Thoracic aorta (tissue), 2 donors: ENCODE measurements around the gene UGT2A2. TPM values are rescaled to one million over a fixed set of nuclear protein-coding genes. Genes with fewer than 3 reads are reported as not detected.

ENCODE experiments used
- ATAC-seq: fragments of 150-250 bp; one replicate; pipeline ENCODE4 v1.8.0; 2017; ENCODE audit warnings: low read depth; ENCODE audit not compliant: insufficient number of reproducible peaks, low FRiP score
- DNase-seq: peaks from one replicate; pipeline ENCODE4 v3.0.0-alpha.2; 2020; ENCODE audit warnings: low spot score
- H3K27ac ChIP-seq, 2 donors: fragments of 200-600 bp; sonication (generic); 1 replicate in 1 of 2; 2 replicates in 1 of 2; pipeline ENCODE4 v1.5.1; 2016; ENCODE audit warnings: mild to moderate bottlenecking in 2 of 2, moderate library complexity in 2 of 2
- H3K27me3 ChIP-seq: fragments of 200-600 bp; sonication (generic); replicated peaks from 2 replicates; pipeline ENCODE4 v1.6.0; 2016; ENCODE audit warnings: mild to moderate bottlenecking; ENCODE audit not compliant: insufficient read depth
- H3K36me3 ChIP-seq: fragments of 200-600 bp; sonication (generic); one replicate; pipeline ENCODE4 v1.5.1; 2016
- H3K4me1 ChIP-seq, 2 donors: fragments of 200-600 bp; sonication (generic); 1 replicate in 1 of 2; 2 replicates in 1 of 2; pipeline versions ENCODE4 v1.5.1 to v1.6.0; 2016; ENCODE audit warnings: low read depth in 2 of 2, mild to moderate bottlenecking in 1 of 2; ENCODE audit not compliant: control insufficient read depth in 1 of 2
- H3K4me3 ChIP-seq: fragments of 200-600 bp; sonication (generic); 2 replicates; pipeline ENCODE4 v1.5.1; 2016; ENCODE audit warnings: mild to moderate bottlenecking
- H3K9me3 ChIP-seq: fragments of 200-600 bp; sonication (generic); 2 replicates; pipeline ENCODE4 v1.5.1; 2016
- CTCF ChIP-seq: fragments of 200-600 bp; sonication (generic); IDR thresholded peaks from one replicate; pipeline ENCODE4 v1.5.1; 2019; ENCODE audit warnings: antibody characterized with exemption
- total RNA-seq, 2 donors: library from RNA; depleted of rRNA; stranded (reverse); fragments of >200 nt; gene quantifications; one replicate each; pipeline versions ENCODE4 v1.1.0 to v1.2.3, GENCODE V29; 2016

Gene UGT2A2
- total RNA-seq, 2 donors from 2014 or later, result not detected

- Histone ChIP-seq H3K4me3 (no peak overlapping the region), H3K9me3 (no peaks in the 10 kb centered on the region), H3K36me3 (no peaks in the 10 kb centered on the region), H3K4me1 (no peaks in the 10 kb centered on the region), H3K27me3 (no peaks in the 10 kb centered on the region), H3K27ac (no peak overlapping the region)
- no peak for DNase-seq
- TF ChIP-seq CTCF, result no peak
- no peak for ATAC-seq
Observed at GRCh38 chr4:69656653-69657158, 17.3 kb upstream of the UGT2A2 start.

GRCh38 chr4:69653147-69653546 lies 13.7 kb upstream of the UGT2A2 start, which contains the start of gene UGT2A1:
TSS of gene UGT2A1 (minus strand) at chr4:69653247. CDS start at chr4:69647644, 5,603 bp downstream.
- Histone ChIP-seq H3K27me3 (no peaks in the 10 kb centered on the region), H3K4me3 (no peak within 1 kb of the TSS), H3K36me3 (no peaks in the 10 kb centered on the region), H3K4me1 (no peaks in the 10 kb centered on the region), H3K9me3 (no peaks in the 10 kb centered on the region), H3K27ac (no peak within 1 kb of the TSS)
- TF ChIP-seq CTCF, result no peak
- ATAC-seq (no peak), DNase-seq (no peak)

- ATAC-seq, result no peak
Observed at GRCh38 chr4:69650872-69651271, 11.4 kb upstream of the UGT2A2 start.

GRCh38 chr4:69649629-69650028 lies 10.2 kb upstream of the UGT2A2 start:
- H3K36me3 ChIP-seq, result no peaks in the 10 kb centered on the region
- no peaks in the 10 kb centered on the region for H3K27me3 ChIP-seq
- DNase-seq, result no peak
- no peak overlapping the region for H3K27ac ChIP-seq
- H3K9me3 ChIP-seq, result no peaks in the 10 kb centered on the region
- no peak overlapping the region for H3K4me3 ChIP-seq
- H3K4me1 ChIP-seq, result no peaks in the 10 kb centered on the region
- TF ChIP-seq CTCF, result no peak
- no peak for ATAC-seq

More at GRCh38 chr4:69650872-69651271, 11.4 kb upstream of the UGT2A2 start:
- TF ChIP-seq CTCF, result no peak
- Histone ChIP-seq H3K4me3 (no peak overlapping the region), H3K27ac (no peak overlapping the region), H3K4me1 (no peaks in the 10 kb centered on the region), H3K36me3 (no peaks in the 10 kb centered on the region), H3K9me3 (no peaks in the 10 kb centered on the region), H3K27me3 (no peaks in the 10 kb centered on the region)
- DNase-seq, result no peak

GRCh38 chr4:69649207-69649606 lies 9.8 kb upstream of the UGT2A2 start:
- no peak for DNase-seq
- Histone ChIP-seq H3K27me3 (no peaks in the 10 kb centered on the region), H3K4me3 (no peak overlapping the region), H3K27ac (no peak overlapping the region), H3K9me3 (no peaks in the 10 kb centered on the region), H3K4me1 (no peaks in the 10 kb centered on the region), H3K36me3 (no peaks in the 10 kb centered on the region)
- ATAC-seq, result no peak
- TF ChIP-seq CTCF, result no peak
